AG04450 (cell line): ENCODE data around the gene ACKR4. TPM values are rescaled to one million over a fixed set of nuclear protein-coding genes. Genes with fewer than 3 reads are reported as not detected.

Experiments
- CTCF ChIA-PET: fragments of 300-600, 350-600 bp; formaldehyde crosslinking; extraction: SDS; loops from one replicate; lab custom pipeline; 2022; ENCODE audit warnings: antibody characterized with exemption, inconsistent platforms; lab: Charles Lee
- POLR2A ChIA-PET: fragments of 350-600 bp; formaldehyde crosslinking; extraction: SDS; loops from one replicate; lab custom pipeline; 2021; ENCODE audit warnings: antibody characterized with exemption, inconsistent platforms; lab: Yijun Ruan, JAX
- DNase-seq: peaks from one replicate; pipeline ENCODE4 v3.0.0-alpha.2; 2011; ENCODE audit warnings: low read depth, low spot score
- H3K27ac ChIP-seq: one replicate; pipeline ENCODE4 v1.5.1; 2012; ENCODE audit warnings: low read depth, low read length, control low read depth
- H3K27me3 ChIP-seq: one replicate; pipeline ENCODE4 v1.6.0; 2012; ENCODE audit warnings: low read length; ENCODE audit not compliant: control insufficient read depth, insufficient read depth
- H3K4me3 ChIP-seq: 2 replicates; pipeline ENCODE4 v1.5.1; 2011; ENCODE audit warnings: mild to moderate bottlenecking, low read depth, low read length, control low read depth
- H3K9me3 ChIP-seq: 2 replicates; pipeline ENCODE4 v1.5.1; 2012; ENCODE audit warnings: low read length; ENCODE audit not compliant: control insufficient read depth, insufficient read depth
- CTCF ChIP-seq: IDR thresholded peaks from 2 replicates; pipeline ENCODE4 v1.5.1; 2011; ENCODE audit warnings: low read depth, low read length, control low read depth, inconsistent platforms
- polyA plus RNA-seq: library from polyadenylated mRNA; depleted of rRNA; stranded (reverse); fragments of >200 nt; gene quantifications from 2 replicates; pipeline ENCODE4 v1.2.3, GENCODE V29; 2011

Gene ACKR4
- polyA plus RNA-seq, 1 experiment = 0.10 TPM

- H3K9me3 ChIP-seq = no peaks in the 10 kb centered on the region
- H3K27me3 ChIP-seq = no peaks in the 10 kb centered on the region
- DNase-seq = no peak
- TF ChIP-seq CTCF = no peak
- no peak overlapping the region for H3K4me3 ChIP-seq
- CTCF ChIA-PET = interaction anchor here (0.8 kb wide), 1 partner anchor 90 kb away, joined by 3 read pairs; the partner anchor contains the start of gene ACAD11
- POLR2A ChIA-PET = no interaction called here
- no peak overlapping the region for H3K27ac ChIP-seq
These were observed 27.5 kb upstream of the ACKR4 start for GRCh38 chr3:132569580-132569979.

GRCh38 chr3:132570016-132570415, 27.1 kb upstream of the ACKR4 start:
- POLR2A ChIA-PET = no interaction called here
- Histone ChIP-seq H3K27ac (no peak overlapping the region), H3K4me3 (no peak overlapping the region), H3K27me3 (no peaks in the 10 kb centered on the region), H3K9me3 (no peaks in the 10 kb centered on the region)
- no peak for TF ChIP-seq CTCF
- DNase-seq = no peak
- CTCF ChIA-PET = interaction anchor here (0.8 kb wide), 1 partner anchor 89 kb away, joined by 3 read pairs; the partner anchor contains the start of gene ACAD11

GRCh38 chr3:132573797-132574211, 23.3 kb upstream of the ACKR4 start:
- Histone ChIP-seq H3K4me3 (no peak overlapping the region), H3K27ac (no peak overlapping the region), H3K27me3 (no peaks in the 10 kb centered on the region), H3K9me3 (no peaks in the 10 kb centered on the region)
- no peak for TF ChIP-seq CTCF
- ChIA-PET POLR2A (no interaction called here), CTCF (no interaction called here)
- DNase-seq = no peak

- no peaks in the 10 kb centered on the region for H3K27me3 ChIP-seq
- no peak for DNase-seq
- no peak overlapping the region for H3K27ac ChIP-seq
- TF ChIP-seq CTCF = no peak
- H3K9me3 ChIP-seq = no peaks in the 10 kb centered on the region
- ChIA-PET POLR2A (no interaction called here), CTCF (interaction anchor here (0.7 to 1.6 kb wide), 2 partner anchors 12 to 52 kb away, joined by 3 to 6 read pairs; no protein-coding TSS in a partner anchor)
- no peak overlapping the region for H3K4me3 ChIP-seq
These were observed 9.7 kb upstream of the ACKR4 start for GRCh38 chr3:132587401-132587800.

GRCh38 chr3:132592216-132592615, 4.9 kb upstream of the ACKR4 start:
- no peaks in the 10 kb centered on the region for H3K9me3 ChIP-seq
- H3K4me3 ChIP-seq = no peak overlapping the region
- no peak for TF ChIP-seq CTCF
- CTCF ChIA-PET = no interaction called here
- no peak overlapping the region for H3K27ac ChIP-seq
- POLR2A ChIA-PET = no interaction called here
- H3K27me3 ChIP-seq = no peaks in the 10 kb centered on the region
- DNase-seq = no peak
